MM.1S (cell line): ENCODE results near the gene NCCRP1.

Experiments
- DNase-seq: peaks from one replicate; pipeline ENCODE4 v3.0.0-alpha.2; 2015
- H2AFZ ChIP-seq: fragments of 300-600 bp; sonication (generic); 2 replicates; pipeline ENCODE4 v1.6.0; 2016; ENCODE audit warnings: antibody characterized with exemption, low read length
- H3F3A ChIP-seq: fragments of 300-600 bp; sonication (generic); 2 replicates; pipeline ENCODE4 v1.6.1; 2016; ENCODE audit warnings: mild to moderate bottlenecking, antibody characterized with exemption, low read length, moderate library complexity, mixed read lengths; ENCODE audit not compliant: insufficient read depth
- H3K27ac ChIP-seq: fragments of 300-600 bp; sonication (generic); 2 replicates; pipeline ENCODE4 v1.5.1; 2016; ENCODE audit warnings: mild to moderate bottlenecking, low read length
- H3K27me3 ChIP-seq: fragments of 300-600 bp; sonication (generic); replicated peaks from 2 replicates; pipeline ENCODE4 v1.6.0; 2016; ENCODE audit warnings: low read length; ENCODE audit not compliant: insufficient read depth
- H3K36me3 ChIP-seq: fragments of 300-600 bp; sonication (generic); replicated peaks from 2 replicates; pipeline ENCODE4 v1.6.1; 2016; ENCODE audit warnings: mild to moderate bottlenecking, low read length, mixed read lengths; ENCODE audit not compliant: insufficient read depth
- H3K4me1 ChIP-seq: fragments of 300-600 bp; sonication (generic); 2 replicates; pipeline ENCODE4 v1.6.1; 2016; ENCODE audit warnings: low read length, mixed read lengths
- H3K4me2 ChIP-seq: fragments of 300-600 bp; sonication (generic); 2 replicates; pipeline ENCODE4 v1.6.0; 2016; ENCODE audit warnings: low read depth, low read length
- H3K4me3 ChIP-seq: fragments of 300-600 bp; sonication (generic); 2 replicates; pipeline ENCODE4 v1.5.1; 2016; ENCODE audit warnings: low read length, mixed read lengths
- H3K79me2 ChIP-seq: fragments of 300-600 bp; sonication (generic); 2 replicates; pipeline ENCODE4 v1.6.1; 2016; ENCODE audit warnings: mixed run types, low read length, mixed read lengths
- H3K9ac ChIP-seq: fragments of 300-600 bp; sonication (generic); 2 replicates; pipeline ENCODE4 v1.6.1; 2016; ENCODE audit warnings: low read length, mixed read lengths
- H3K9me2 ChIP-seq: fragments of 300-600 bp; sonication (generic); replicated peaks from 2 replicates; pipeline ENCODE4 v1.6.1; 2016; ENCODE audit warnings: mild to moderate bottlenecking, low read length, mixed read lengths; ENCODE audit not compliant: insufficient read depth
- H3K9me3 ChIP-seq: fragments of 300-600 bp; sonication (generic); replicated peaks from 2 replicates; pipeline ENCODE4 v1.6.1; 2016; ENCODE audit warnings: mild to moderate bottlenecking, low read length, mixed read lengths; ENCODE audit not compliant: insufficient read depth
- H4K20me1 ChIP-seq: fragments of 300-600 bp; sonication (generic); 2 replicates; pipeline ENCODE4 v1.6.1; 2016; ENCODE audit warnings: mild to moderate bottlenecking, low read length, moderate library complexity, mixed read lengths; ENCODE audit not compliant: insufficient read depth
- CTCF ChIP-seq: fragments of 300-600 bp; sonication (generic); IDR thresholded peaks from 2 replicates; pipeline ENCODE4 v1.5.1; 2016; ENCODE audit warnings: antibody characterized with exemption, low read length, mixed read lengths
- EZH2 ChIP-seq: fragments of 300-600 bp; sonication (generic); optimal IDR thresholded peaks from 2 replicates; pipeline ENCODE3; 2017; ENCODE audit warnings: low read depth, mild to moderate bottlenecking, antibody characterized with exemption, low read length, mixed read lengths
- EZH2phosphoT487 ChIP-seq: fragments of 300-600 bp; sonication (generic); IDR thresholded peaks from 2 replicates; pipeline ENCODE4 v1.6.1; 2018; ENCODE audit warnings: antibody characterized with exemption, low read length

The NCCRP1 gene

GRCh38 chr19:39157997-39158389, 38.8 kb upstream of the NCCRP1 start:
- Histone ChIP-seq H3K27ac (no peak overlapping the region), H3F3A (no peaks in the 10 kb centered on the region), H2AFZ (no peak overlapping the region), H3K9me3 (no peaks in the 10 kb centered on the region), H3K27me3 (no peaks in the 10 kb centered on the region), H3K36me3 (no peaks in the 10 kb centered on the region), H4K20me1 (no peaks in the 10 kb centered on the region), H3K79me2 (peaks cover 8% of the 10 kb centered on the region), H3K4me1 (no peaks in the 10 kb centered on the region), H3K4me3 (no peak overlapping the region), H3K9me2 (no peaks in the 10 kb centered on the region), H3K4me2 (no peak overlapping the region), H3K9ac (no peak overlapping the region)
- TF ChIP-seq EZH2 (no peak), EZH2phosphoT487 (no peak), CTCF (no peak)
- DNase-seq = no peak

GRCh38 chr19:39158646-39159260, 38.0 kb upstream of the NCCRP1 start:
- Histone ChIP-seq H3K9me2 (no peaks in the 10 kb centered on the region), H3F3A (no peaks in the 10 kb centered on the region), H4K20me1 (no peaks in the 10 kb centered on the region), H3K4me2 (no peak overlapping the region), H3K4me1 (no peaks in the 10 kb centered on the region), H3K27me3 (no peaks in the 10 kb centered on the region), H3K79me2 (peaks cover 8% of the 10 kb centered on the region), H3K4me3 (no peak overlapping the region), H3K9me3 (no peaks in the 10 kb centered on the region), H3K36me3 (no peaks in the 10 kb centered on the region), H3K27ac (no peak overlapping the region), H2AFZ (no peak overlapping the region), H3K9ac (no peak overlapping the region)
- DNase-seq = no peak
- TF ChIP-seq EZH2phosphoT487 (no peak), CTCF (no peak), EZH2 (no peak)

GRCh38 chr19:39160523-39160861, 36.3 kb upstream of the NCCRP1 start:
- H3K27me3 ChIP-seq = no peaks in the 10 kb centered on the region
- no peak overlapping the region for H3K27ac ChIP-seq
- no peak overlapping the region for H3K4me3 ChIP-seq
- no peaks in the 10 kb centered on the region for H3K9me3 ChIP-seq
- H2AFZ ChIP-seq = no peak overlapping the region
- no peak overlapping the region for H3K4me2 ChIP-seq
- H4K20me1 ChIP-seq = no peaks in the 10 kb centered on the region
- H3K79me2 ChIP-seq = peaks cover 8% of the 10 kb centered on the region
- H3K36me3 ChIP-seq = no peaks in the 10 kb centered on the region
- H3F3A ChIP-seq = no peaks in the 10 kb centered on the region
- no peak overlapping the region for H3K9ac ChIP-seq
- H3K9me2 ChIP-seq = no peaks in the 10 kb centered on the region
- no peak for DNase-seq
- no peaks in the 10 kb centered on the region for H3K4me1 ChIP-seq
- TF ChIP-seq EZH2 (no peak), CTCF (no peak), EZH2phosphoT487 (no peak)
